GM19238 (cell line): Measurements from ENCODE around the gene TRPT1.
"Not testable (repeated sequence)": the region's sequence is repeated elsewhere in the genome, so short reads cannot be mapped to it uniquely, and the experiment has no call there.

Experiments
- DNase-seq: peaks from one replicate; pipeline ENCODE4 v3.0.0; 2011; ENCODE audit warnings: low spot score; ENCODE audit not compliant: insufficient read length

Gene TRPT1

GRCh38 chr11:64258946-64259532, 33.1 kb upstream of the TRPT1 start:
- DNase-seq, result no peak

GRCh38 chr11:64258356-64258755, 32.4 kb upstream of the TRPT1 start:
- DNase-seq, result no peak

GRCh38 chr11:64256300-64256699, 30.3 kb upstream of the TRPT1 start:
- no peak for DNase-seq

GRCh38 chr11:64255135-64256128, 29.4 kb upstream of the TRPT1 start:
- DNase-seq, result no peak

GRCh38 chr11:64254326-64254725, 28.3 kb upstream of the TRPT1 start:
- no peak for DNase-seq

GRCh38 chr11:64253481-64253880, 27.5 kb upstream of the TRPT1 start:
- DNase-seq, result no peak

GRCh38 chr11:64253043-64253442, 27.1 kb upstream of the TRPT1 start:
- no peak for DNase-seq

GRCh38 chr11:64252003-64252872, 26.3 kb upstream of the TRPT1 start:
- DNase-seq, result peak; percentile 64

GRCh38 chr11:64251753-64252002, 25.7 kb upstream of the TRPT1 start:
- DNase-seq, result no peak

GRCh38 chr11:64251016-64251752, 25.2 kb upstream of the TRPT1 start, which contains the start of gene PLCB3:
Gene PLCB3 (plus strand): TSS chr11:64251530. CDS start chr11:64251650, 120 bp downstream.
- peak; percentile 92 for DNase-seq

- no peak for DNase-seq
Observed at GRCh38 chr11:64250415-64251015, 24.5 kb upstream of the TRPT1 start.

GRCh38 chr11:64249563-64250414, 23.8 kb upstream of the TRPT1 start:
- no peak for DNase-seq

- DNase-seq, result no peak
Observed at GRCh38 chr11:64249038-64249437, 23.1 kb upstream of the TRPT1 start.

GRCh38 chr11:64248578-64248977, 22.6 kb upstream of the TRPT1 start:
- no peak for DNase-seq

- DNase-seq, result no peak
Observed at GRCh38 chr11:64247729-64248531, 21.9 kb upstream of the TRPT1 start.

GRCh38 chr11:64246871-64247728, 21.1 kb upstream of the TRPT1 start, which contains the start of gene PPP1R14B:
Gene PPP1R14B (minus strand): TSS chr11:64246943. CDS start chr11:64246673, 270 bp downstream.
- peak; percentile 92 for DNase-seq

GRCh38 chr11:64246621-64246870, 20.6 kb upstream of the TRPT1 start:
- not testable (repeated sequence) for DNase-seq
